ENCODE measurements around the gene DUOX2.
"Not testable (repeated sequence)": the region's sequence is repeated elsewhere in the genome, so short reads cannot be mapped to it uniquely, and the experiment has no call there.

- TF ChIP-seq, protein P1, sequence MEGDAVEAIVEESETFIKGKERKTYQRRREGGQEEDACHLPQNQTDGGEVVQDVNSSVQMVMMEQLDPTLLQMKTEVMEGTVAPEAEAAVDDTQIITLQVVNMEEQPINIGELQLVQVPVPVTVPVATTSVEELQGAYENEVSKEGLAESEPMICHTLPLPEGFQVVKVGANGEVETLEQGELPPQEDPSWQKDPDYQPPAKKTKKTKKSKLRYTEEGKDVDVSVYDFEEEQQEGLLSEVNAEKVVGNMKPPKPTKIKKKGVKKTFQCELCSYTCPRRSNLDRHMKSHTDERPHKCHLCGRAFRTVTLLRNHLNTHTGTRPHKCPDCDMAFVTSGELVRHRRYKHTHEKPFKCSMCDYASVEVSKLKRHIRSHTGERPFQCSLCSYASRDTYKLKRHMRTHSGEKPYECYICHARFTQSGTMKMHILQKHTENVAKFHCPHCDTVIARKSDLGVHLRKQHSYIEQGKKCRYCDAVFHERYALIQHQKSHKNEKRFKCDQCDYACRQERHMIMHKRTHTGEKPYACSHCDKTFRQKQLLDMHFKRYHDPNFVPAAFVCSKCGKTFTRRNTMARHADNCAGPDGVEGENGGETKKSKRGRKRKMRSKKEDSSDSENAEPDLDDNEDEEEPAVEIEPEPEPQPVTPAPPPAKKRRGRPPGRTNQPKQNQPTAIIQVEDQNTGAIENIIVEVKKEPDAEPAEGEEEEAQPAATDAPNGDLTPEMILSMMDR (IDR thresholded peaks at IDR 0.05): not testable (repeated sequence)
- not testable (repeated sequence) for TF ChIP-seq POLR2AphosphoS5 (IDR thresholded peaks at IDR 0.05; ENCODE audit: insufficient read depth in 1 of 2, low read depth in 1 of 2)
These were observed 71.1 kb downstream of the DUOX2 start for GRCh38 chr15:45042859-45043258.
